Kidney epithelial cell (primary cell): ENCODE results near the gene TBC1D5. TPM values are rescaled to one million over a fixed set of nuclear protein-coding genes. Genes with fewer than 3 reads are reported as not detected.
"Not testable (repeated sequence)": the region's sequence is repeated elsewhere in the genome, so short reads cannot be mapped to it uniquely, and the experiment has no call there.

Experiments used
- DNase-seq: peaks from one replicate; pipeline ENCODE4 v3.0.0-alpha.2; 2010; ENCODE audit warnings: low read depth
- H3K27me3 ChIP-seq: 2 replicates; pipeline ENCODE4 v1.6.0; 2011; ENCODE audit warnings: low read length; ENCODE audit not compliant: control insufficient read depth, insufficient read depth
- H3K36me3 ChIP-seq: 2 replicates; pipeline ENCODE4 v1.5.1; 2011; ENCODE audit warnings: low read length; ENCODE audit not compliant: control insufficient read depth, insufficient read depth
- H3K4me3 ChIP-seq: 2 replicates; pipeline ENCODE4 v1.5.1; 2011; ENCODE audit warnings: low read depth, mild to moderate bottlenecking, control low read depth, low read length
- CTCF ChIP-seq: IDR thresholded peaks from 2 replicates; pipeline ENCODE4 v1.5.1; 2011; ENCODE audit warnings: mild to moderate bottlenecking, moderate library complexity, low read length, control low read depth, inconsistent platforms; ENCODE audit not compliant: insufficient read depth, poor library complexity, severe bottlenecking
- total RNA-seq: library from RNA; depleted of rRNA; stranded (reverse); fragments of >200 nt; gene quantifications from 2 replicates; pipeline ENCODE4 v1.2.3, GENCODE V29; 2015

TBC1D5 gene
- total RNA-seq, 1 donor from 2014 or later: 100 TPM

- no peak for DNase-seq
- Histone ChIP-seq H3K27me3 (no peaks in the 10 kb centered on the region), H3K4me3 (no peak overlapping the region), H3K36me3 (no peaks in the 10 kb centered on the region)
- no peak for TF ChIP-seq CTCF
Observed at GRCh38 chr3:17619968-17620367, 122.5 kb downstream of the TBC1D5 start.

GRCh38 chr3:17613017-17613416 is 129.4 kb downstream of the TBC1D5 start:
- DNase-seq: not testable (repeated sequence)

GRCh38 chr3:17607905-17608304 is 134.5 kb downstream of the TBC1D5 start:
- H3K4me3 ChIP-seq: no peak overlapping the region
- no peak for TF ChIP-seq CTCF
- no peaks in the 10 kb centered on the region for H3K36me3 ChIP-seq
- H3K27me3 ChIP-seq: no peaks in the 10 kb centered on the region
- no peak for DNase-seq

More at GRCh38 chr3:17613017-17613416, 129.4 kb downstream of the TBC1D5 start:
- not testable (repeated sequence) for H3K27me3 ChIP-seq, H3K36me3 ChIP-seq, H3K4me3 ChIP-seq

GRCh38 chr3:17605934-17606333 is 136.5 kb downstream of the TBC1D5 start:
- no peak for DNase-seq
- no peaks in the 10 kb centered on the region for H3K27me3 ChIP-seq
- TF ChIP-seq CTCF: no peak

GRCh38 chr3:17605032-17605431 is 137.4 kb downstream of the TBC1D5 start:
- Histone ChIP-seq H3K27me3 (no peaks in the 10 kb centered on the region), H3K36me3 (no peaks in the 10 kb centered on the region), H3K4me3 (no peak overlapping the region)
- peak; percentile 81 for DNase-seq
- no peak for TF ChIP-seq CTCF

More at GRCh38 chr3:17605934-17606333, 136.5 kb downstream of the TBC1D5 start:
- Histone ChIP-seq H3K36me3 (no peaks in the 10 kb centered on the region), H3K4me3 (no peak overlapping the region)

GRCh38 chr3:17602126-17602525 is 140.3 kb downstream of the TBC1D5 start:
- no peak for TF ChIP-seq CTCF
- Histone ChIP-seq H3K27me3 (no peaks in the 10 kb centered on the region), H3K4me3 (no peak overlapping the region), H3K36me3 (no peaks in the 10 kb centered on the region)
- DNase-seq: no peak

GRCh38 chr3:17592956-17593355 is 149.5 kb downstream of the TBC1D5 start:
- TF ChIP-seq CTCF: no peak
- Histone ChIP-seq H3K4me3 (no peak overlapping the region), H3K27me3 (no peaks in the 10 kb centered on the region), H3K36me3 (no peaks in the 10 kb centered on the region)
- no peak for DNase-seq
